CD4-positive, CD25-positive, alpha-beta regulatory T cell (primary cell): ENCODE data around the gene SKIC8. TPM values are rescaled to one million over a fixed set of nuclear protein-coding genes. Genes with fewer than 3 reads are reported as not detected.

Experiments used
- ATAC-seq, 2 donors: fragments of 150-1000 bp; cut with Tn5 transposase; one replicate each; pipeline ENCODE4 v1.10.0; 2021; ENCODE audit warnings: low read depth in 2 of 2, moderate number of reproducible peaks in 2 of 2, moderate library complexity in 1 of 2
- DNase-seq, 3 donors: peaks; one replicate each; pipeline versions ENCODE4 v3.0.0 to v3.0.0-alpha.2; 2012 to 2022; ENCODE audit warnings: mixed read lengths in 1 of 3
- H3K27ac ChIP-seq: one replicate; pipeline ENCODE4 v1.7.0; 2013; ENCODE audit warnings: mild to moderate bottlenecking, low read length; ENCODE audit not compliant: insufficient read depth, poor library complexity, severe bottlenecking
- H3K27me3 ChIP-seq: one replicate; pipeline ENCODE4 v1.7.0; 2013; ENCODE audit warnings: low read length; ENCODE audit not compliant: control insufficient read depth, insufficient read depth
- H3K36me3 ChIP-seq: one replicate; pipeline ENCODE4 v1.7.0; 2013; ENCODE audit warnings: mild to moderate bottlenecking, low read length, moderate library complexity; ENCODE audit not compliant: control insufficient read depth, insufficient read depth
- H3K4me1 ChIP-seq: 2 replicates; pipeline ENCODE4 v1.7.0; 2013; ENCODE audit warnings: mild to moderate bottlenecking, low read length; ENCODE audit not compliant: insufficient read depth, control insufficient read depth, poor library complexity, severe bottlenecking
- H3K4me3 ChIP-seq: one replicate; pipeline ENCODE4 v1.7.0; 2013; ENCODE audit warnings: low read depth, mild to moderate bottlenecking, low read length, moderate library complexity
- H3K9me3 ChIP-seq, 2 experiments: 1 replicate in 1 of 2; 2 replicates in 1 of 2; pipeline ENCODE4 v1.7.0; 2013; ENCODE audit warnings: low read length in 2 of 2, mild to moderate bottlenecking in 1 of 2, moderate library complexity in 1 of 2; ENCODE audit not compliant: control insufficient read depth in 2 of 2
- H3K27ac Mint-ChIP-seq, 3 donors: one replicate each; pipeline ENCODE4 v1.8.0; 2020 to 2022; ENCODE audit warnings: mild to moderate bottlenecking in 3 of 3, mixed read lengths in 3 of 3, moderate library complexity in 2 of 3
- H3K27me3 Mint-ChIP-seq: one replicate; pipeline ENCODE4 v1.8.0; 2022; ENCODE audit warnings: mild to moderate bottlenecking, mixed read lengths
- H3K36me3 Mint-ChIP-seq: one replicate; pipeline ENCODE4 v1.8.0; 2020; ENCODE audit warnings: mixed read lengths
- H3K4me1 Mint-ChIP-seq, 4 donors: one replicate each; pipeline ENCODE4 v1.8.0; 2020 to 2022; ENCODE audit warnings: mixed read lengths in 4 of 4, mild to moderate bottlenecking in 1 of 4
- H3K4me3 Mint-ChIP-seq, 4 donors: one replicate each; pipeline ENCODE4 v1.8.0; 2020 to 2022; ENCODE audit warnings: mild to moderate bottlenecking in 4 of 4, mixed read lengths in 4 of 4, moderate library complexity in 3 of 4
- H3K9me3 Mint-ChIP-seq, 7 donors: one replicate each; pipeline ENCODE4 v1.8.0; 2020 to 2022; ENCODE audit warnings: mixed read lengths in 7 of 7, mild to moderate bottlenecking in 3 of 7, moderate library complexity in 2 of 7
- polyA plus RNA-seq, 4 donors: library from polyadenylated mRNA; unstranded; fragments of 300-500 nt; fragmentation: Illumina TruSeq; gene quantifications; one replicate each; pipeline ENCODE4 v1.2.3, GENCODE V29; 2021
- total RNA-seq: library from RNA; stranded (reverse); gene quantifications from one replicate; pipeline ENCODE4 v1.2.3, GENCODE V29; 2022

SKIC8 gene
- total and polyA plus RNA-seq, 5 donors from 2014 or later, result 25.0 to 97.4 (median 89.8) TPM

DNA sequence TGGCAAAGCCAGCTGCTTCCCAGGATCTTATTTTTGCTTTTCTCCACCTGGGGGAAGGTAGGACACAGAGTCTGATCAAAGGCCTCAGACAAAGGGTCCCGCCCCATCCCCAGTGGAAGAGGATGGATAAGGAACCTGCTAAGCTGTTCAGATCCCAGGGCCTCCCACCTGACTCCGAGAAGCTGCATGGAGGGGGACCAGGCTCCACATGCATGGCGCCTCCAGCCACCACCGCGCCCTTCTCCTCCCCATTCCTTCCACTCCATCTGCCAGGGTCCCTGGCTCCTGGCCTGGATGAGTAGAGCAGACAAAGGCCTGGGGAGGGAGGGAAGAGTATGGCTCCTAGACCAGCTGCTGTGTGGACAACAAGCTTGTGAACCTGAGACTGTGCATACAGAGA is 20.8 kb upstream of the SKIC8 start:
- H3K4me1 ChIP-seq, result no peaks in the 10 kb centered on the region
- no peaks in the 10 kb centered on the region for H3K36me3 ChIP-seq
- ATAC-seq, result no peak
- no peak overlapping the region for H3K4me3 ChIP-seq
- Mint-ChIP-seq H3K36me3 (no peaks in the 10 kb centered on the region), H3K27me3 (peaks cover 14% of the 10 kb centered on the region), H3K4me3 (no peak overlapping the region), H3K27ac (no peak overlapping the region), H3K4me1 (no peaks in the 10 kb centered on the region), H3K9me3 (no peaks in the 10 kb centered on the region)
- H3K9me3 ChIP-seq, result no peaks in the 10 kb centered on the region
- no peak overlapping the region for H3K27ac ChIP-seq
- DNase-seq, result no peak
- H3K27me3 ChIP-seq, result no peaks in the 10 kb centered on the region

DNA sequence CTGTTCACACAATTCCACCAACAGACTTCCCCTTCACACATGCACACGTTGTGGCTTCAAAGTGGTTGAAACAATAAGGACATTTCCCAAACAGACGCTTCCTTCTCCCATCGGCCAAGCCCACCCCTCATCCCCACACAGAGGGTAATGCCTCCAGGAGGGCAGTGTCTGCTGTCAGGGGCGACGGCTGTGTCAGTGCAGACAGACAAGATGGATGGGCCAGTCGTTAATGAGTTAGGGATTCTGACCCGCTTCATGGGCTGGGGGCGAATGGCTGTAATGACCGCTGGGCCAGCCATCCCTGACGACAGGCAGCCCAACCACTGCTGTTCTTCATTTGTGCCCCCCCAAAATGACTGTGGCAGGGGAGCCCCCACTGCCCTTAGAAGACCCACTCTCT is 20.2 kb upstream of the SKIC8 start:
- Histone ChIP-seq H3K4me3 (no peak overlapping the region), H3K9me3 (no peaks in the 10 kb centered on the region), H3K36me3 (no peaks in the 10 kb centered on the region), H3K4me1 (no peaks in the 10 kb centered on the region), H3K27me3 (no peaks in the 10 kb centered on the region), H3K27ac (no peak overlapping the region)
- peaks cover 14% of the 10 kb centered on the region for H3K27me3 Mint-ChIP-seq
- H3K4me1 Mint-ChIP-seq, result no peaks in the 10 kb centered on the region
- no peak overlapping the region for H3K4me3 Mint-ChIP-seq
- no peak for DNase-seq
- no peak overlapping the region for H3K27ac Mint-ChIP-seq
- H3K9me3 Mint-ChIP-seq, result no peaks in the 10 kb centered on the region
- no peak for ATAC-seq
- no peaks in the 10 kb centered on the region for H3K36me3 Mint-ChIP-seq

DNA sequence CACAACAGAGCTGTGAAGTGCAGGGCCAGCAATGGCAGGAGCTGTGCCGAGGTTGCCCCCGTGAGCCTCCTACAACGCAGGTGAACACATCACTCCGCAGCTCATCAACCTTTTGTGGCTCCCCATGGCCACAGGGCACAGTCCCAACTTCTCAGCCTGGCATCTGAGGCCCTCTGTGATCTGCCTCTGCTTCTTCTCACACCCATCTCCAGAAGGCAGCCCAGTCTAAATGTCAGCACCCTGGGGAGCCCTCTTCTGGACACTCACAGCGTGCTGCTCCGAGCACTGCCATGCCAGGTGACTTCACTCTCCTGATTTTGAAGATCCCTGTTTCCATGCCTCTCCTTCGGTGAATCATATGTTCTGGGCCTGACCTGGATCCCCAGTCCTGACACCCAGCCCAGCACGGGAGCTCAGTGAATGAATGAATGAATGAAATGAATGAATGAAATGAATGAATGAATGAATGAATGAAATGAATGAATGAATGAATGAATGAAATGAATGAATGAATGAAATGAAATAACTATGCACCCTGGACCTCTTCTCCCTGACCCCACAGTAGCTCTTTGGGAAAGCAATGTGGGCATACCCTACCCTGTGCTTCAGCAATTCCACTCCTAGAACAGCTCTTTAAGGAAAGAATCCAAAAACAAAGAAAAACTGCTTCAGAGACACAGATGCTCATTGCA is 17.9 kb upstream of the SKIC8 start:
- H3K4me1 Mint-ChIP-seq, result no peaks in the 10 kb centered on the region
- ATAC-seq, result no peak

DNA sequence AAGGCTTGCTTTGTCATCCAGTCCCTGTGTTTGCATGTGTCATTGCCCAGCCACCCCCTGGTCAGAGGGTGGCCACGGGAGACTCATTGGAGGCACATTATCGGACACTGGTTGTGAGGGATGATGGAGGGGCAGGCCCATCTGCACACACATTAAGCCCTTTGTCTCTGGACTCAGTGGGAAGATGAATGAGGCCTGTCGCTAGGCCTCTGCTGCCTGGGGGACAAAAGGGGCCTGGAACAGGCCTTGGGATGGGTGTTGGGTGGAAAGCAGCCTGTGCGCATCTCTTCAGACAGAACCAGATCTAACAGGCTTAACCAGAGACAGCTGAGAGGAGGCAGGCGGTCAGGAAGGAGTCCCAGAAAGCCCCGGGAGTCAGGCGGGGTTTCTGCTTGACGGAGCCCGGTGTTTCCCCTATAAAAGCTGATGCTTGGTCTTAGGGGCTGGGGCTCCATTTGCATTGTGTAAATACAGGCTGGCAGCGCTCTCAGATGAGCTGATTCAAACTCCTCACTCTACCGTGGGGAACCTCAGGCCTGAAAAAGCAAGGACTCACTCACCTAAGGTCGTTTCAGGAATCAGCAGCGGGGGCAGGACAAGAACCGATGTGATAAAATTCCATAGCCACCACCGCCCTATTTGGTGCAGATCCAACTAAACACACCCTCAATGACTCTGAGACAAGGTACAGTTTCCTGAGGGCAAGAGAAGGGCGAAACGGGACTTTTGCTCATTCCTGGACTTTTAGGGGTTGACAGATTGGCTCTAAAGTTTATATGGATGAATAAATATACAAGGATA is 17.1 kb upstream of the SKIC8 start:
- Histone ChIP-seq H3K4me3 (no peak overlapping the region), H3K27ac (no peak overlapping the region), H3K9me3 (no peaks in the 10 kb centered on the region), H3K4me1 (no peaks in the 10 kb centered on the region), H3K36me3 (no peaks in the 10 kb centered on the region), H3K27me3 (no peaks in the 10 kb centered on the region)
- ATAC-seq, result no peak
- H3K27me3 Mint-ChIP-seq, result peaks cover 25% of the 10 kb centered on the region
- H3K4me3 Mint-ChIP-seq, result no peak overlapping the region
- H3K27ac Mint-ChIP-seq, result no peak overlapping the region
- no peak for DNase-seq
- H3K36me3 Mint-ChIP-seq, result no peaks in the 10 kb centered on the region
- no peaks in the 10 kb centered on the region for H3K9me3 Mint-ChIP-seq
- no peaks in the 10 kb centered on the region for H3K4me1 Mint-ChIP-seq

More for the DNA sequence above, 17.9 kb upstream of the SKIC8 start:
- no peaks in the 10 kb centered on the region for H3K9me3 ChIP-seq
- no peak for DNase-seq
- H3K4me3 Mint-ChIP-seq, result no peak overlapping the region
- no peak overlapping the region for H3K27ac ChIP-seq
- H3K27ac Mint-ChIP-seq, result no peak overlapping the region
- H3K27me3 Mint-ChIP-seq, result peaks cover 23% of the 10 kb centered on the region
- H3K4me1 ChIP-seq, result no peaks in the 10 kb centered on the region
- H3K36me3 Mint-ChIP-seq, result no peaks in the 10 kb centered on the region
- no peaks in the 10 kb centered on the region for H3K27me3 ChIP-seq
- H3K4me3 ChIP-seq, result no peak overlapping the region
- H3K9me3 Mint-ChIP-seq, result no peaks in the 10 kb centered on the region
- H3K36me3 ChIP-seq, result no peaks in the 10 kb centered on the region

DNA sequence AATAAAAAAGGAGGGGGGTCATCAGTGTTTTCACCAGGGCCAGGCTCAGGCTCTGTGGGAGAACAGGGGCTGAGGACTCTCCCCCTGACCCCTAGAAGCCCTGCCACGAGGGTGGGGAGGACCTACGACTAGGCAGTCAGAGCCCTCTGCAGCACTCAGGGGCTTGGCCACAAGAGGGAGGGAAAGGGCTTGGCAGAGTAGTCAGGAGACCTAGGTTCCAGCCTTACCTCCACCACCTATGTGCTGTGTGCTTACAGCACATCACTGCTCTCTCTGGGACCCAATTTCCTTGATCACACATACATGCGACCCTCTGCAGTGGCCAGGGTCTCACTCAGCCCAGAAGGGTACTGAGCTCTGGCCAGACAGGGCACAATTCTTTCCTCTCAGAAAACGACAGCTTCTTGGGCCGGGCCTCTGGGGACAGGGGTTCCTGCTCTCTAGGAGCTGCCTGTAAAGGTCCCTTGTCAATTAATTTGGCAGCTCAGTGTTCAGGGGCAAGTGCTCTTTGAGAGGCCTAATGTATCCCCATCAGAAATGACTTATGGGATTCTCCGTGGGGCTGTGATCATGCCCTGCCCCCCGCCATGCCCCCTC is 16.4 kb upstream of the SKIC8 start:
- H3K27me3 Mint-ChIP-seq, result peaks cover 31% of the 10 kb centered on the region
- Histone ChIP-seq H3K27me3 (no peaks in the 10 kb centered on the region), H3K36me3 (no peaks in the 10 kb centered on the region), H3K4me1 (no peaks in the 10 kb centered on the region), H3K27ac (no peak overlapping the region), H3K4me3 (no peak overlapping the region), H3K9me3 (no peaks in the 10 kb centered on the region)
- H3K36me3 Mint-ChIP-seq, result no peaks in the 10 kb centered on the region
- H3K27ac Mint-ChIP-seq, result no peak overlapping the region
- H3K9me3 Mint-ChIP-seq, result no peaks in the 10 kb centered on the region
- H3K4me1 Mint-ChIP-seq, result no peaks in the 10 kb centered on the region
- ATAC-seq (no peak), DNase-seq (no peak)
- no peak overlapping the region for H3K4me3 Mint-ChIP-seq

DNA sequence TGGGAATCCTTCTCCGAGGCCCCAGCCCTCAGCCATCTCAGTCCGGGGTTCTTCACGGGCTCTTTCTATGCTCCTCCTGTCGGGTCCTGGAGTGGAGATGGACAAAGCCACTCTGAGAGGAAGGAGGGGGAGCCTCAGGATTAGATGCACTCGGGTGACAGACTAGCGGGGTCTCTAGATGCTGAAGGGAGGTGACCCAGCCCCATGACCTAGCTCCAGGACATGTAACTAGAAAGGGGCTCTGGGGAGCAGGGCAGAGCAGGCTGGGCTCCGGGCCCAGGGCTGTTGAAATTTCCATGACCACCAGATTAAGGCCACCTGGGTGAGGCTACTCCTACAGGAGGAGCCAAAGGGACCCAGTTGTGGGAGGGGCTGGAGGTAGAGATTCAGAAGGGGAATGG is 14.8 kb upstream of the SKIC8 start:
- Mint-ChIP-seq H3K36me3 (no peaks in the 10 kb centered on the region), H3K27me3 (peaks cover 39% of the 10 kb centered on the region), H3K4me1 (no peaks in the 10 kb centered on the region), H3K27ac (no peak overlapping the region), H3K9me3 (no peaks in the 10 kb centered on the region), H3K4me3 (no peak overlapping the region)
- no peak for ATAC-seq
- Histone ChIP-seq H3K36me3 (no peaks in the 10 kb centered on the region), H3K27ac (no peak overlapping the region), H3K4me1 (no peaks in the 10 kb centered on the region), H3K4me3 (no peak overlapping the region), H3K27me3 (peaks cover 2% of the 10 kb centered on the region), H3K9me3 (no peaks in the 10 kb centered on the region)
- DNase-seq, result no peak

DNA sequence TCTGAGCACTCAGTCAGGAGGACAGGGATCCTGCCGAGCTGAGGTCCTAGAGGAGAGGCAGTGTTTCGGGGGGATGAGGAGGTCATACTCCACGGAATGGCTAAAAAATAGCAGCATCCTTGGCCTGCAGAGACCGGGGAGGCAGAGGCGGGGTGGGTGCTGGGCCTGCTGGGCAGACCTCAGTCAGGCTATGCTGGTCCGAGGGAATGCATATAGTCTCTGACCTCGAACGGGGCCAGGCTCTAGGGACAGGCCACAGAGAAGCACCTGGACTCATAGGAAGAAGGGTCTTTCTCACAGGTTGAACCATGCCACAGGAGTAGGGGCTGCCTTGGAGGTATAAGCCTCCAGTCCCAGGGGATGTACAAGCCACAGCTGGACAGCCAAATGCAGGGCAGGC is 14.0 kb upstream of the SKIC8 start:
- H3K27ac Mint-ChIP-seq, result no peak overlapping the region
- no peak overlapping the region for H3K4me3 Mint-ChIP-seq
- DNase-seq, result no peak
- H3K9me3 Mint-ChIP-seq, result no peaks in the 10 kb centered on the region
- Histone ChIP-seq H3K36me3 (no peaks in the 10 kb centered on the region), H3K9me3 (no peaks in the 10 kb centered on the region), H3K4me1 (no peaks in the 10 kb centered on the region), H3K4me3 (no peak overlapping the region), H3K27me3 (peaks cover 3% of the 10 kb centered on the region), H3K27ac (no peak overlapping the region)
- H3K27me3 Mint-ChIP-seq, result peaks cover 35% of the 10 kb centered on the region
- no peaks in the 10 kb centered on the region for H3K36me3 Mint-ChIP-seq
- no peak for ATAC-seq
- H3K4me1 Mint-ChIP-seq, result no peaks in the 10 kb centered on the region
